Loucy (cell line): ENCODE results near the gene ELOVL1.

Experiments
- EZH2phosphoT487 ChIP-seq: fragments of 200-600 bp; IDR thresholded peaks from 2 replicates; pipeline ENCODE4 v1.6.1; 2018; ENCODE audit warnings: antibody characterized with exemption, mild to moderate bottlenecking, moderate library complexity, borderline replicate concordance
- TF ChIP-seq, protein P1 (sequence below): fragments of 200-600 bp; sonication (generic); conservative IDR thresholded peaks from 2 replicates; pipeline ENCODE4 v1.5.1; 2014; ENCODE audit warnings: mild to moderate bottlenecking, antibody characterized with exemption, low read length

DNA sequence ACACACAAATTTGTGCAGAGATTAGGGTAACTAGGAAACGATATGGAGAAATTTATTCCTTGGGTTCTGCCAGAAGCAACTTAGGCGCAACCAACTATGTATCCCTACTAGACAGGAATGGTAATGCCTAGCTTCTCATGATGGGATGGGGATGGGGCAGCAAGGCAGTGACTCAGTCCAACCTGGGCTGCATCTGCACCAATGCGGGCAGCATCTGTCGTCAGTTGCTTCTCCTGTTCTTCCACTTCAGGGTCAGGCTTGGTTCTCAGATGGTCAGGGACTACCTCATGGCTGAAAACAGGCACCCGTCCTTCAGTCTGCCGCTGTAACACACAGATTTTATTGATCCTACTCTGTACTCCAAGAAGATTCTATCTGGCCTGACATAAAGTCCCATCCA lies 18.9 kb upstream of the ELOVL1 start:
- TF ChIP-seq, protein P1, sequence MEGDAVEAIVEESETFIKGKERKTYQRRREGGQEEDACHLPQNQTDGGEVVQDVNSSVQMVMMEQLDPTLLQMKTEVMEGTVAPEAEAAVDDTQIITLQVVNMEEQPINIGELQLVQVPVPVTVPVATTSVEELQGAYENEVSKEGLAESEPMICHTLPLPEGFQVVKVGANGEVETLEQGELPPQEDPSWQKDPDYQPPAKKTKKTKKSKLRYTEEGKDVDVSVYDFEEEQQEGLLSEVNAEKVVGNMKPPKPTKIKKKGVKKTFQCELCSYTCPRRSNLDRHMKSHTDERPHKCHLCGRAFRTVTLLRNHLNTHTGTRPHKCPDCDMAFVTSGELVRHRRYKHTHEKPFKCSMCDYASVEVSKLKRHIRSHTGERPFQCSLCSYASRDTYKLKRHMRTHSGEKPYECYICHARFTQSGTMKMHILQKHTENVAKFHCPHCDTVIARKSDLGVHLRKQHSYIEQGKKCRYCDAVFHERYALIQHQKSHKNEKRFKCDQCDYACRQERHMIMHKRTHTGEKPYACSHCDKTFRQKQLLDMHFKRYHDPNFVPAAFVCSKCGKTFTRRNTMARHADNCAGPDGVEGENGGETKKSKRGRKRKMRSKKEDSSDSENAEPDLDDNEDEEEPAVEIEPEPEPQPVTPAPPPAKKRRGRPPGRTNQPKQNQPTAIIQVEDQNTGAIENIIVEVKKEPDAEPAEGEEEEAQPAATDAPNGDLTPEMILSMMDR: no peak
- no peak for TF ChIP-seq EZH2phosphoT487
